WTC11 (cell line): ENCODE results near the gene QRICH2. TPM values are rescaled to one million over a fixed set of nuclear protein-coding genes. Genes with fewer than 3 reads are reported as not detected.

Source experiments
- ATAC-seq: fragments of 200-7000 bp; cut with Tn5 transposase; 2 replicates; pipeline ENCODE4 v1.10.0; 2021; ENCODE audit warnings: mild to moderate bottlenecking, moderate library complexity
- CTCF ChIA-PET: fragments of 300-600 bp; sonication (Branson Sonifier 250); formaldehyde crosslinking; loops from one replicate; lab custom pipeline; 2021; ENCODE audit warnings: antibody characterized with exemption; lab: Charles Lee
- POLR2A ChIA-PET: fragments of 350-600 bp; sonication (Branson Sonifier 250); formaldehyde crosslinking; loops from one replicate; lab custom pipeline; 2021; ENCODE audit warnings: antibody characterized with exemption; lab: Charles Lee
- DNase-seq: peaks from one replicate; pipeline ENCODE4 v3.0.0; 2021; ENCODE audit warnings: low spot score
- H3K27ac Mint-ChIP-seq: 2 replicates; pipeline ENCODE4 v1.8.0; 2021; ENCODE audit warnings: mixed read lengths
- H3K27me3 Mint-ChIP-seq: 2 replicates; pipeline ENCODE4 v1.8.0; 2021; ENCODE audit warnings: low read depth, mild to moderate bottlenecking, moderate library complexity, mixed read lengths
- H3K36me3 Mint-ChIP-seq: 2 replicates; pipeline ENCODE4 v1.8.0; 2021; ENCODE audit warnings: mixed read lengths
- H3K4me1 Mint-ChIP-seq: 2 replicates; pipeline ENCODE4 v1.8.0; 2022; ENCODE audit warnings: mixed read lengths
- H3K4me3 Mint-ChIP-seq: 2 replicates; pipeline ENCODE4 v1.8.0; 2021; ENCODE audit warnings: mild to moderate bottlenecking, moderate library complexity, mixed read lengths
- H3K9me3 Mint-ChIP-seq: 2 replicates; pipeline ENCODE4 v1.8.0; 2021; ENCODE audit warnings: mixed read lengths
- ATF6 ChIP-seq: sonication (generic); formaldehyde crosslinking; IDR thresholded peaks from 2 replicates; pipeline ENCODE4 v1.8.1; 2023; ENCODE audit warnings: mild to moderate bottlenecking, missing genetic modification reagents
- E2F5 ChIP-seq: sonication (generic); formaldehyde crosslinking; IDR thresholded peaks from 2 replicates; pipeline ENCODE4 v1.8.1; 2022; ENCODE audit warnings: mild to moderate bottlenecking, moderate library complexity, missing genetic modification reagents
- FOXP1 ChIP-seq: sonication (generic); formaldehyde crosslinking; IDR thresholded peaks from 2 replicates; pipeline ENCODE4 v1.8.0; 2022; ENCODE audit warnings: missing genetic modification reagents, mild to moderate bottlenecking, moderate library complexity, borderline replicate concordance
- FOXP4 ChIP-seq: sonication (generic); formaldehyde crosslinking; IDR thresholded peaks from 2 replicates; pipeline ENCODE4 v1.8.0; 2022; ENCODE audit warnings: mild to moderate bottlenecking, missing genetic modification reagents
- HMGA2 ChIP-seq: fragments of 250-450 bp; sonication (Bioruptor Pico); IDR thresholded peaks from 2 replicates; pipeline ENCODE4 v1.4.0; 2021; ENCODE audit warnings: mild to moderate bottlenecking, moderate library complexity
- MYBL2 ChIP-seq: sonication (generic); formaldehyde crosslinking; IDR thresholded peaks from 2 replicates; pipeline ENCODE4 v1.8.1; 2023; ENCODE audit warnings: mild to moderate bottlenecking, moderate library complexity, missing genetic modification reagents
- NFATC4 ChIP-seq: fragments of 250-450 bp; sonication (Bioruptor Pico); IDR thresholded peaks from 2 replicates; pipeline ENCODE4 v1.9.0; 2021; ENCODE audit warnings: mild to moderate bottlenecking
- PRRX2 ChIP-seq: fragments of 250-450 bp; sonication (Bioruptor Pico); IDR thresholded peaks from 2 replicates; pipeline ENCODE4 v1.8.0; 2021; ENCODE audit warnings: mild to moderate bottlenecking
- SOX15 ChIP-seq: fragments of 250-450 bp; sonication (Bioruptor Pico); IDR thresholded peaks from 2 replicates; pipeline ENCODE4 v1.9.0; 2021; ENCODE audit warnings: mild to moderate bottlenecking
- TEAD4 ChIP-seq: sonication (generic); formaldehyde crosslinking; IDR thresholded peaks from 2 replicates; pipeline ENCODE4 v1.8.0; 2022; ENCODE audit warnings: mild to moderate bottlenecking, missing genetic modification reagents
- ZMAT4 ChIP-seq: fragments of 250-450 bp; sonication (Bioruptor Pico); IDR thresholded peaks from 2 replicates; pipeline ENCODE4 v1.9.0; 2021; ENCODE audit warnings: mild to moderate bottlenecking
- ZNF121 ChIP-seq: sonication (generic); formaldehyde crosslinking; IDR thresholded peaks from 2 replicates; pipeline ENCODE4 v1.8.0; 2023; ENCODE audit warnings: missing genetic modification reagents
- ZNF138 ChIP-seq: sonication (generic); formaldehyde crosslinking; conservative IDR thresholded peaks from 2 replicates; pipeline ENCODE4 v1.8.1; 2022; ENCODE audit warnings: mild to moderate bottlenecking, moderate library complexity, missing genetic modification reagents
- ZNF671 ChIP-seq: fragments of 250-450 bp; sonication (Bioruptor Pico); IDR thresholded peaks from 2 replicates; pipeline ENCODE4 v1.8.0; 2021; ENCODE audit warnings: mild to moderate bottlenecking
- ZSCAN18 ChIP-seq: fragments of 250-450 bp; sonication (Bioruptor Pico); IDR thresholded peaks from 2 replicates; pipeline ENCODE4 v2.1.2; 2022; ENCODE audit warnings: mild to moderate bottlenecking, moderate library complexity
- total RNA-seq: library from RNA; stranded (reverse); gene quantifications from 3 replicates; pipeline ENCODE4 v1.2.3, GENCODE V29; 2021
- TF ChIP-seq, protein P1 (sequence below): sonication (generic); formaldehyde crosslinking; IDR thresholded peaks from 2 replicates; pipeline ENCODE4 v1.8.0; 2022; ENCODE audit warnings: mild to moderate bottlenecking, missing genetic modification reagents
- TF ChIP-seq, protein P2 (sequence below): sonication (generic); formaldehyde crosslinking; IDR thresholded peaks from 2 replicates; pipeline ENCODE4 v1.8.1; 2023; ENCODE audit warnings: mild to moderate bottlenecking, missing genetic modification reagents, moderate library complexity
- TF ChIP-seq, protein P3 (sequence below): sonication (generic); formaldehyde crosslinking; IDR thresholded peaks from 2 replicates; pipeline ENCODE4 v1.8.0; 2023; ENCODE audit warnings: missing genetic modification reagents
- TF ChIP-seq, protein P4 (sequence below): sonication (generic); formaldehyde crosslinking; IDR thresholded peaks from 2 replicates; pipeline ENCODE4 v1.8.0; 2022; ENCODE audit warnings: mild to moderate bottlenecking, missing genetic modification reagents

The QRICH2 gene
- total RNA-seq, 1 experiment from 2014 or later: 1.5 TPM

DNA sequence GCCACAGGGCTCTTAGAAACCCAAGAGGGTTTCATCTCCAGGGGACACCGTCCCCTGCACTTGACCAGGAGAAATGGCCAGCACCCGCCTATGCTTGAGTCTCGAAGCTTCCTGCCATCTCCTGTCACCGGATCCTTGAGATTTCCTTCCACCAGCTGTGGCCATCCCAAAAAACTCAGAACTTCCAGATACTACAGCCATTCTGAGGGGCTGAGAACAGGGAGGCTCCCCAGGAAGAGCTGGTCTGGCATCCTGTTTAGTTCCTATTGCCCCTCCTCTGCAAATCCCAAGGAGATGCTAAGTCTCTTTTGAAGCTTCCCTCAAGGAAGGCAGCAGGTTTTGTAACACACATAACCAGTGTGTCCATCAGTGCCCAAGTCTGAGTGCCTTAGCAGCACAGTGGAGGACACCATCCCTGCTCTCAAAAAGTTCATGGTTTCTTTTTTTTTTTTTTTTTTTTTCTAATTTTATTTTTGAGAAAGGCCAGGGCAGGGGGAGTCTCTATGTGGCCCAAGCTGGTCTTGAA lies 41.0 kb downstream of the QRICH2 start:
- Mint-ChIP-seq H3K4me1 (peaks cover 47% of the 10 kb centered on the region), H3K27me3 (no peaks in the 10 kb centered on the region), H3K4me3 (peak overlapping the region; percentile 71), H3K36me3 (peaks cover 7% of the 10 kb centered on the region; the same call in 1 of the 2 replicates), H3K9me3 (no peaks in the 10 kb centered on the region), H3K27ac (no peak overlapping the region)
- ChIA-PET POLR2A (interaction anchor here (0.7 kb wide), 1 partner anchor 12 kb away, joined by 3 read pairs; no protein-coding TSS in a partner anchor), CTCF (interaction anchor here (0.7 to 6.3 kb wide), 5 partner anchors 13 to 253 kb away, joined by 4 to 58 read pairs (median 6); no protein-coding TSS in a partner anchor)
- DNase-seq: no peak
- ATAC-seq: no peak
- TF ChIP-seq NFATC4 (CRISPR knock-in tag) (no peak), ZNF121 (CRISPR knock-in tag) (no peak), TEAD4 (CRISPR knock-in tag) (no peak), ATF6 (CRISPR knock-in tag) (no peak), MYBL2 (CRISPR knock-in tag) (no peak), PRRX2 (CRISPR knock-in tag) (no peak), FOXP1 (no peak), ZMAT4 (CRISPR knock-in tag) (no peak), HMGA2 (CRISPR knock-in tag) (no peak), FOXP4 (CRISPR knock-in tag) (no peak), ZNF138 (CRISPR knock-in tag) (no peak), ZSCAN18 (no peak), E2F5 (no peak), ZNF671 (CRISPR knock-in tag) (no peak), SOX15 (CRISPR knock-in tag) (no peak)
- TF ChIP-seq, protein P1, sequence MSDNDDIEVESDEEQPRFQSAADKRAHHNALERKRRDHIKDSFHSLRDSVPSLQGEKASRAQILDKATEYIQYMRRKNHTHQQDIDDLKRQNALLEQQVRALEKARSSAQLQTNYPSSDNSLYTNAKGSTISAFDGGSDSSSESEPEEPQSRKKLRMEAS (CRISPR knock-in tag): no peak
- TF ChIP-seq, protein P2, sequence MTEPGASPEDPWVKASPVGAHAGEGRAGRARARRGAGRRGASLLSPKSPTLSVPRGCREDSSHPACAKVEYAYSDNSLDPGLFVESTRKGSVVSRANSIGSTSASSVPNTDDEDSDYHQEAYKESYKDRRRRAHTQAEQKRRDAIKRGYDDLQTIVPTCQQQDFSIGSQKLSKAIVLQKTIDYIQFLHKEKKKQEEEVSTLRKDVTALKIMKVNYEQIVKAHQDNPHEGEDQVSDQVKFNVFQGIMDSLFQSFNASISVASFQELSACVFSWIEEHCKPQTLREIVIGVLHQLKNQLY: no peak
- TF ChIP-seq, protein P3, sequence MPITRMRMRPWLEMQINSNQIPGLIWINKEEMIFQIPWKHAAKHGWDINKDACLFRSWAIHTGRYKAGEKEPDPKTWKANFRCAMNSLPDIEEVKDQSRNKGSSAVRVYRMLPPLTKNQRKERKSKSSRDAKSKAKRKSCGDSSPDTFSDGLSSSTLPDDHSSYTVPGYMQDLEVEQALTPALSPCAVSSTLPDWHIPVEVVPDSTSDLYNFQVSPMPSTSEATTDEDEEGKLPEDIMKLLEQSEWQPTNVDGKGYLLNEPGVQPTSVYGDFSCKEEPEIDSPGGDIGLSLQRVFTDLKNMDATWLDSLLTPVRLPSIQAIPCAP (CRISPR knock-in tag): no peak
- TF ChIP-seq, protein P4, sequence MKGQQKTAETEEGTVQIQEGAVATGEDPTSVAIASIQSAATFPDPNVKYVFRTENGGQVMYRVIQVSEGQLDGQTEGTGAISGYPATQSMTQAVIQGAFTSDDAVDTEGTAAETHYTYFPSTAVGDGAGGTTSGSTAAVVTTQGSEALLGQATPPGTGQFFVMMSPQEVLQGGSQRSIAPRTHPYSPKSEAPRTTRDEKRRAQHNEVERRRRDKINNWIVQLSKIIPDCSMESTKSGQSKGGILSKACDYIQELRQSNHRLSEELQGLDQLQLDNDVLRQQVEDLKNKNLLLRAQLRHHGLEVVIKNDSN (CRISPR knock-in tag): no peak
